GM18873 (cell line): ENCODE results near the gene CH25H.
A peak's percentile ranks its signal among the peaks of the same experiment; 100 is the strongest.
"Not testable (repeated sequence)": the region's sequence is repeated elsewhere in the genome, so short reads cannot be mapped to it uniquely, and the experiment has no call there.

ENCODE experiments used
- ATAC-seq: cut with Tn5 transposase; IDR thresholded peaks from one replicate; pipeline ENCODE4 v1.9.1; 2021; ENCODE audit warnings: mild to moderate bottlenecking, moderate library complexity, moderate number of reproducible peaks; ENCODE audit not compliant: unreplicated experiment, low FRiP score

Gene CH25H, protein sequence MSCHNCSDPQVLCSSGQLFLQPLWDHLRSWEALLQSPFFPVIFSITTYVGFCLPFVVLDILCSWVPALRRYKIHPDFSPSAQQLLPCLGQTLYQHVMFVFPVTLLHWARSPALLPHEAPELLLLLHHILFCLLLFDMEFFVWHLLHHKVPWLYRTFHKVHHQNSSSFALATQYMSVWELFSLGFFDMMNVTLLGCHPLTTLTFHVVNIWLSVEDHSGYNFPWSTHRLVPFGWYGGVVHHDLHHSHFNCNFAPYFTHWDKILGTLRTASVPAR

DNA sequence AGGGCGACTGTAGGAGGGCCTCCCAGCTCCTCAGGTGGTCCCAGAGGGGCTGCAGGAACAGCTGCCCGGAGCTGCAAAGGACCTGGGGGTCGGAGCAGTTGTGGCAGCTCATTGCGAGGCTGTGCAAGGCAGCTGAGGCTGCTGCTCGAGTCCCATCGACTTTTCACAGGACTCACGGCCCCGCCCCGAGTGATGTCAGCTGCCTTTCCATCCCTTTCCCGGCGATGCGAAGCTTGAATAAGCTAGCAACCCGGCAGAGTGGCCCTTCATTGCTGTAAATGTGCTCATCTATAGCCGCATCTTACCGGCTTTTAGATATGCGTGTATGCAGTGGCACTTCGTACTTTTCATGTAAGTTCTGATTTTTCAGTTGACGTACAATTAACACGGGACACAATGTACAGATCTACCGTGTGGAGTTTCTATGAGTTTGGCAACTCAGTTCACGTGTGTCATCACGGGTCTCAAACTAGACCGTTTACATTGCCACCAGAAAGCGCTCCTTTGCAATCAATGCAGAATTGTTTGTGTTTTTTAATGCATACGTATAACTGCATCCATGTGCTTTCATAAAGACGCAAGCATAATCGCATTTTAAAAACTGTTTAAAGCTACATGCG, at the start of gene CH25H:
Gene CH25H (minus strand): TSS at position 137 of the 620 bp plus-strand sequence. CDS start 25 bp downstream, at position 112.
- no peak for ATAC-seq

DNA sequence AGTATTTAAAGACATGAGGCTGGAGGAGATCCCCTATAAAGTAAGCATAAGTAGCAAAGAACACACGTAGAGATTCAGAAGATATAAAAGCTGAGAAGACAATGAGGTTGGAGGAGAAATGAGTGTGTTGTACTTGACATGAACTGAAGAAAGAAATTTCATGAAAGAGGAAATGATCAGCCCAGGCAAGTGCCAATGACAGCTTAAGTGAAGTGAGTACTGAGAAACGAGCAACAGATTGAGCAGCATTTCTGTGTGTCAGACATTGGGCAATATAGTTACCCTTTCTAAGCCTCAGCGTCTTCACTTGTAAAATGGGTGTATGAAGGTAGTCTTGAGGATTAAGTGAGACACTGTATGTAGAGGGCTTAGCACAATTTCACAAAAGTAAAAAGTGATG, 49.2 kb upstream of the CH25H start:
- no peak for ATAC-seq

DNA sequence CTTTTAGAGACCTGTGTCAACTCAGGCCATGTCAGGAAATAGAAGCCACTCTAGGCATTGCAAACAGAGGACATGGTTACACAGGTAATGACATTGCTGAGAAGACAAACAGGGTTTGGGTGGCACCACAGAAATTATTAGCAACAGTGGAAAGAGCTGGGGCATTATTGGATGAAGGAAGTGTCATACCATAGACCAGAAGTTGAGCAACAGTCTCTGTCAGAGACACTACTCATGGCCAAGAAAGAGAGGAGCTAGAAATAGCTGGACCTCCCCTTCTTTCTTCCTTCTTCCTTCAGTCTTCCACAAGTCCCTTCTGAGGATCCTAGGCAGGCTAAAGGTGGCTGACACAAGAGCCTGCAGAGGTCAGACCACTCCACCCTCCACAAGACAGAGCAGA, 48.7 kb upstream of the CH25H start:
- ATAC-seq = no peak

DNA sequence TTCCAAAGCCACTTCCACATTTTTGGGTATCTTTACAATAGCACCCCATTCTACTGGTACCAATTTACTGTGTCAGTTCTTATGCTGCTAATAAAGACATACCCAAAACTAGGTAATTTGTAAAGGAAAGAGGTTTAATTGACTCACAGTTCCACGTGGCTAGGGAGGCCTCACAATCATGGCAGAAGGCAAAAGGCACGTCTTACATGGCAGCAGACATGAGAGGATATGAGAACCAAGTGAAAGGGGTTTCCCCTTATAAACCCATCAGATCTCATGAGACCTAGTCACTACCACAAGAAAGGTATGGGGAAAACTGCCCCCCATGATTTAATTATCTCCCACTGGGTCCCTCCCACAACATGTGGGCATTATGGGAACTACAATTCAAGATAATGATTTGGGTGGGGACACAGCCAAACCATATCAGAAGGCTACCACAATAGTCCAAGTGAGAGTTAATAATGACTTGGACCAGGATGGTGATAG, 48.0 kb upstream of the CH25H start:
- not testable (repeated sequence) for ATAC-seq

DNA sequence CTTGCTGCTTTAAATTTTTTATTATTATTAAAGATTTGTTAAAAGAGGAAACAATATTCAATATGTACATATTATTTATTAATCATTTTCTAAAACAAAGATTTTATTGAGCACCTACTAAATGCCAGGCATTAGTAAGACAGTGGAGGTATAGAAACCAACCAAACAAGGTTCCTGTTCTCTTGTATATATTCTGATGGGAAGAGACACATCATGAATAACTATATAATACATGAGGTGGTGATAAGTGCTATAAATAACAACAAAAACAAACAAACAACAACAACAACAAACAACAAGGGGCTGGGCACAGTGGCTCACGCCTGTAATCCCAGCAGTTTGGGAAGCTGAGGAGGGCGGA, 45.1 kb upstream of the CH25H start:
- no peak for ATAC-seq

DNA sequence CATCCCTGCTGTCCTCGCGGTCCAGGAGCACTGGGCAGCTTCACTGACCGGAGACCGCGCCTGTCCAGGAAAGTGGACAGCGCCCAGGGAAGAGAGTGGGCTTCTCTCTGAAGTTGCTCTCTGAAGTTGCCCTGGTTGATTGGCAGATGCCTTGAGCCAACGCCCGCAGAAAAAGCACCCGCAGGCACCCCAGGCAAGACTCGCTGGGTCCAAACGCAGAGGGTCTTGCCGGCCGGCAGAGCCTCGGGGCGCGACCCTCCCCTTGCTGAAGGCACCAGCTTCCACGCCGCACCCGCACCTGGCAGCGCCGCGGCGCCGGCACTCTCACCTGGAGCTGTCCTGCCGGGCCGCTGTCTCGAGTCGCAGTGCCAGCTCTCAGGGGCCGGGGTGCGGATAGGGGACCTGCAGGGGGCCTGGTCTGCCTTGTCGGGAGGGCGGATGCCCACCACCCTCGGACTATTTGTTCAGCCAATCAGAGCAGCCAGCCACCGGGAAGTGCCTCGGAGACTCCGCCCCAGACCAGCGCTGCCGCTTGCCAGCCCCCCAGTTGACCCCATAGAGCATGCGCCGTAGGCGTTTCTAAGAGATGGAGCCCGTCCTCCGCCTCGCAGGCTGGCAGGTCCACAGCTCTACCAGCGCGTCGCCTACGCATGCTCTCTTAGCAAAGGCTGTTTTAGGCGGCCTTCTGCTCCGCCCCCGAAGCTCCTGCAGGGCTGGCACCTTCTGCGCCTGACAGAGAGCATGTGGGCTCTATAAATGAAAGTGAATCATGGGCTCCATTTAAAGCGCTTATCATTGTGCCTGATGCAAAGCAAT, 44.5 kb upstream of the CH25H start, which contains the start of gene LIPA:
Gene LIPA (minus strand): TSS at position 367 of the 816 bp plus-strand sequence. CDS start 4,127 bp downstream, outside the sequence.
- ATAC-seq = peak; percentile 94

DNA sequence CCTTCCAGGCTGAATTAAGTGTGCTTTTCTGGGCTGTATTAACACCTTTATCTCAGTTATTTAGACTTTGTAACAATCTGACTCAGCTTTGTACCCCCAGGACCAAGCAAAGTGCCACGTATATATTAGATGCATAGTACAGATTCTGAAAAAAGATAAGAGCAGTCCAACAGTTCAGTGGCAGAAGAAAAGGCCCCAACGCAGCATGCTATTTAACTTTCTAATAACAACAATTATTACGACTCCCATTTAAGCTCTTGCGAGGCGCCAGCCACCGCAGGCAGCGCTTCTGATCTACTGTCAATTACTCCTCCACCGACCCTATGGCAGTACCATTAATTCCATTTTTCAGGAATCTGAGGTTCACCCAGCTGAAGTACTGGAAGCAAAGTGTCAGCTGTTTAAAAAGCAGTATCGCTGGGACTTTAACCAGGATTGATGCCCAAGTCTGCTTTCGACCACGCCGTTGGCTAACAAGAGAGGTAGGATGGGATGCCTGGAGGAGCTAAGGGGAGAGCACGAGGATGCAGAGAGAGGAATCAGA, 43.8 kb upstream of the CH25H start:
- ATAC-seq = no peak

DNA sequence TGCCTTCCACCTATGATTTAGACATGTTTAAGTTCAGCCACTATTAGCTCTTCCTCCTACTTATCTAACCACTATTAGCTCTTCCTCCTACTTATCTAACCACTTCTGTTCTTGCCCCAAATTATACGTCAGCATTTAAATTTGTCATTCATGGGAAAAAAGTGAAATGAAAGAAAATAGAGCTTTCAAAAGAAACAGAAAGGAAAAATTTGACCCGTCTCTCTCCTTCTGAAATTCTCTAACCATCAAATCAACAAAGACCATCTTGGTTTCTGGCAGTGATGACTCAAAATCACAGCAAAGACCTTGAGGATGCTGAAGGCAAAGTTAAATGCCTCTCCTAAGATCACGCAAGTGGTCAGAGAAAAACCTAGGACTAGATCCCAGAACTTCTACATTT, 41.9 kb upstream of the CH25H start:
- no peak for ATAC-seq

DNA sequence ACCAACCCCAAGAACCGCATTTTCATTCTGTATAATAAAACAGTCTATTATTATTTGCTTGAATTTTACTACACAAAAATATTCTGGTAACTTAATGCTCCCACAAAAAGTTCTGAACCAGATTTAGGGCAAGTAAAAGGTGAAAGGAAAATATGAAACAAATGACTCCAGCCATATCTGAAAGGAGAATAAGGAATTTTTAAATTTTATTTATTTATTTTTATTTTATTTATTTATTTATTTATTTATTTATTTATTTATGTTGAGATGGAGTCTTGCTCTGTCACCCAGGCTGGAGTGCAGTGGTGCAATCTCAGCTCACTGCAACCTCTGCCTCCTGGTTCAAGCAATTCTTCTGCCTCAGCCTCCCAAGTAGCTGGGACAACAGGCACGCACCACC, 40.5 kb upstream of the CH25H start:
- ATAC-seq = not testable (repeated sequence)

DNA sequence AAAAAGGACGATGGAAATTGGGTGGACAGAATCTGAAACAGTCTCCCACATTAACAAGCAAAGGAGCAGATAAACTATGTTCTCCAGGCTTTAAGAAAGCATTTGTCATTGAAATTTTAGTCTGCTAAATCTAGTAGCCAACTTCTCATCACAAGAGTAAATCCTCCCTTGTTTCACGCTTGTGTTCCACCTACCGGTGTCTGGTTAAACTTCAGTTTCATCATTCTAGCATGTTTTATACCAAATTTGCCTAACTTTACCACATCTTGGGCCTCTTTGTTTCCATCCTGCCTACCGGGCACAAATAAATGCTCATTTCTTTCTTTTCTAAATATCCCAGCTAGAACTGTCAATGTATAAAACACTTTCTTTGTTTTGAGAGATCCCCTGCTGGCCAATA, 38.7 kb upstream of the CH25H start:
- ATAC-seq = no peak

DNA sequence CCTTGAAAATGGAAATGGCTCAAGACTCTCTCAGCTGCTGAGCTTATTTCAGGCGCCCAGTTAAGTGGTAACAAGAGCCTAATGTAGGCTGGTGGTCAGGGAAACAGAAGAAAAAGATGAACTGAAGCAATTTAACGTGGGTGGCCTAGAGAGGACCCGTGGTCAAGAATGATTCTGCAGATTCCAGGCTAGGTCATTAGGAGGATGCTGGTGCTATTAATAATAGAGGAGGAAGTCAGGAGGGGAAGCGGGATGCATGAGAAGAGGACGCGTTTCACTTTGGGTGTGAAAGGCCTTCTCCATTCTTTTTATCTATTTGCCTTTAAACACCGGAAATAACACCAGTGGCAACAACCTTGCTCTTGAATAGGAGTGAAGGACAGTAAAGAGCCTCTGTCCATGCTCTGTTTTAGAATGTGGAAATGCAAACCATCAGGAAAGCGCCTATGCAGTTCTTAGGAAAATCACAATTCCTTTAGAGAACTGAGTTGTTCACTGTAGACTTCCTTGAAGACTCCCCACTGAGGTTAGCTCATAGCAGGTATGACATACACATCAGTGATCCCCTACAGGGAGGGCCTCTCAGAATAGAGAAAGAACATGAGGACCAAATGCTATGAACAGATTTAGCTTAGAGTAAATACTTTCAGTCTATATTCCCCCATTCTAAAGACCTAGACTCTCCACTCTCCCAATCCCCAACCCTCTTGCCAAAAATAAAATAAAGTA, 35.9 kb upstream of the CH25H start:
- ATAC-seq = no peak

DNA sequence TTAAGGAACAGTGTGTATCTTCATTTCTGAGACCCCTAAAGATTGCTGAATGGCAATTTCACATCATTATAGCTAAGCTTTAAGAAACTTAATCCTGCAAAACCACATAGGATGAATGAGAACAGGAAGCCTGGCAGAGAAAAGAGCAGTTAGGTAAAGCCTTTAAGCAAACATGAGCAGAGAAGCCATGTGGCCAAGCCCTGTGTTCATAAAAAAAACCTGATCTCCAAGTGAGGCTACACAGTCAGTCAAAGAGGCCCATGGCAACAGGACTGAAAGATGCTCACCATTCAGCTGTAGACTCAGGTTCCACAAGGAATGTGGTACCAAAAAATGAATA, 35.2 kb upstream of the CH25H start:
- ATAC-seq = no peak

DNA sequence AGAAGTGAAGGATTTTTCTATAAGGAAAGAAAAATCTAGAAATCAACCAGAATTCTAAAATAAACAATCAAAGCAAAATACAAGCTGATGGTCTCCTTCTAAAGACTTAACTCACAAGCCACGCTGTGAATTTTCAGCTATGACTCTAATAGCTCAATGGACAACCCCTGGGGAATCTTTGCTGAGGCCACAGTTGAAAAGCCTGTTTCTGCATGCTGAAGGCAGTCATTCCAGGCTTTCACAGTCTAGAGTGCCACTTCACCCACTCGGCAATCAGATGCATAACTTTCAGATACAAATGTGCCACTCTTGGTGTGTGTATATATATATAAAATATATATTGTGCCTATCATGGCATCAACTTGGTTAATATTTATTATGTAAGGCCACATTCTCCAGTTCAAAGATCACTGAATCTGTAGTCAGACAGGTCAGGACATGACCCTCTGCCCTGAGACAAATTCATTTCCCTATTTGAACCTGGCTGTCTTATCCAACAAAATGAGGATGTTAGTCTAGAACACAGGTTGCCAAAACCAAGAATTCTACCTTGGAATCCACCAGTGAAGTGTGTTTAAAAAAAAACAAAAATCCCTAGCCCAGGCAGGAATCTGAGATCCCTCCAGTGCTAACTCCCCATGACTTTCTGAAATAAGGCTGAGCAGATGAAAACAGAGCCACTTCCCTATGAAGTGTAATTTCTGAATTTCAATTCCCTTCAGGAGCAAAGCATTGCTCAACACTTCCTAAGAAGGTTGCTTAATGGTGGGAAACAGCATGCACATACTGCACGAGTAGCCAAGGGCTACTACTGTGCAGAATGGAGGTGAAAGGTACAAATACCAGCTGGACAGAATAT, 34.6 kb upstream of the CH25H start:
- peak; percentile 43 for ATAC-seq

DNA sequence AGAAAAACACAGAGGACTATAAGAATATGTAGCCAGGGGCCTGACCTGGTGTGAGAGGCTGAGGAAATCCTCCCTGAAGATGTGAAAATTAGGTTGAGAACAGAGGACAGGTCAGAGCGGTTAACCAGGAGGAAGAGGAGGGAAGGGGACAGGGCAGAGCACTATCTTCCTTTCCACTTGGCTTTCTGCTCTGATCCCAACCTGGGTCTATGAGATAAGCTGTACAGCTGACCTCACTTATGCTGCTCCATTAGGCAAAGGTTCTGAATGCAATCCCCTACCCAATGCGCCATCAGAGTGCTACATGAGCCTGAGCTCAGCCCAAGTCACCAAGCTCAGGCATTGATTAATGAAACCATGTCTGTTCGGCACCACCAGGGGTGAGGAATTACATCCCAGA, 33.9 kb upstream of the CH25H start:
- no peak for ATAC-seq

DNA sequence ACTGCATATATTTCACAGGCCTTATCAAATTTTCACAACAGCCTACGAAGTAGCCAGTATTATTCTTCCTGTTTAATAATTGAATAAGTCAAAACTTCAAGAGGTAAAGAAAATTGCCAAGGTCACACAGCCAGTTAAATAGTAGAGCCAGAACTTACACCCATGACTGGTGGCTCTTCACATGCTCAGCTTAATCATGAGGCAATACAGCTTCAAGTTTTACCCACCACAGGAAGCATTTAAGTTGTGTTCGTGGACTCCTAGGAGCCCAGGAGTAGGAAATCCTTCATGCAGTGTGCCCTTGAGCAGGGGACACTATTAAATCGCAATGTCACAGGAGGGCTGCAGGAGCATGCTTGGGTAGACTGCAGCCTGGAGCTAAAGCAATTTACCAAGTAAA, 33.4 kb upstream of the CH25H start:
- ATAC-seq = no peak

DNA sequence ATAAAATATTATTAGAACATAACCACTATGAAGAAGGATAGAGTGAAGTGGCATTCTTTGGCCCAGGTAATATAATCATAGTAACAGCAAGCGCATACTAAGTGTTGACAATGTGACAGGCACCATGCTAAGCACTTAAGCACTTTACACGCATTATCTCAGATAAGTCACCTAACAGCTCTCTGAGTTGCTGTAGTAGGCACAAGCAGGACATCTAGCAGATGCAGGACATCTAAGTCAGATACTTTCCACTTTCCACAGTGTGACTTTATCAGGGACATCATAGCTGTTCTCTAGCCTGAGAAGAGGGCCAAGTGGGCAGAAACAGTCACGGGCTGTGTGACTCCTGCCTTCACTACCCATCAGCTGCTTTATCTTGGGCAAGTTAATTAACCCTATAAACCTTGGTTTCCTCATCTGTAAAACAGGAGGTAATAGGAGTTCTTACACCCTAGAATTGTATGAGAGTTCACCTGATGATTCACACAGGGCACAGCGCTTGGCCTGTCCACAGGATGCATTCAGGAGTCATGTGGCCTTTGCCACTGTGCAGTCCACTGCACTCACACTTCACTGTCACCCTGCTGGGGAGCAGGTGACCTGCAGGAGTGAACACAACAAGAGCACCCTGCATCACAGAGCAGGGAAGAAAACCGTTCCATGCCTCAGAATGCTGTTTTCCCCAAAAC, 32.0 kb upstream of the CH25H start:
- no peak for ATAC-seq

DNA sequence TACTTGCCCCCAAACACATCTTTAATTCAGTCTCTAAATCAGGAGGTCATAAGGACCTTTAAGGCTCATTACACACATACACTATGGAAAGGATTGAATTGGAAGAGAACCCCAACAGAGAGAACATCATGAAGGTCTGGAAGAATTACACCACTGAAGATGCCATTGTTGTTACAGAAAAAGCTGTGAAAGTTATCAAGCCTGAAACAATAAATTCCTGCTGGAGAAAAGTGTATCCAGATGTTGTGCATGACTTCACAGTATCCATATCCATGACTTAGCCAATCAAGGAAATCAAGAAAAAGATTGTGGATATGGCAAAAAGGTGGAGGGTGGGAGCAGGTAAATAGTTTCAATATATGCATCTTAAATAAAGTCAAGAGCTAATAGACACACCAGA, 30.7 kb upstream of the CH25H start:
- ATAC-seq = no peak

DNA sequence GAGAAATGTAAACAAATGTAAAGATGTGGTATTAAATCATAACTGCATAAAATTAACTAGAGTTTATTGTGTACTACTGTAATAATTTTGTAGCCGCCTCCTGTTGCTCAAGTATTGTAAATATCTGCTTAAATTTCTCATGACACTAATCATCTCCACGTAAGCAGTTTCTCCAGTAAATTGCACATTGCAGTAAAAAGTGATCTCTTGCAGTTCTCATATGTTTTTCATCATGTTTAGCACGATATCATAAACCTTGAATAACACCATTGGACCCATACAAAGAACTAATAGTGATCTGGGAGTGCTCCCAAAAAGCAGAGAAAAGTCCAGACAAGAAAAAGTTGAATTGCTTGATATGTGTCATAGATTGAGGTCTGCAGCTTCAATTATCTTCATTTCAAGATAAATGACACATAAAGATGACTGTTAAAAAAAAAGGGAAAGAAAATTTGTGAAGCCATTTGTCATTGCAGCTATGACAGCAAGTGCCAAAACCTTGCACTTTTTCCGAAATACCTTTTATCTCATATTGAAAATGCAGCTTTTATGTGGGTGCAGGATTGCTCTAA, 29.2 kb upstream of the CH25H start:
- no peak for ATAC-seq
